SK-N-SH treated with all-trans-retinoic acid at 6 μM for 48 hours (cell line): Measurements from ENCODE around the gene PBX1.

ENCODE experiments used
- ARNTL ChIP-seq: fragments of 450-650 bp; formaldehyde crosslinking; IDR thresholded peaks from 2 replicates; pipeline ENCODE4 v1.5.0; 2020; ENCODE audit warnings: low read depth, mild to moderate bottlenecking, moderate library complexity, borderline replicate concordance
- CREB5 ChIP-seq: fragments of 250-450 bp; sonication (Bioruptor Pico); IDR thresholded peaks from 2 replicates; pipeline ENCODE4 v1.5.1; 2020; ENCODE audit warnings: low read depth, mild to moderate bottlenecking, moderate library complexity

- TF ChIP-seq CREB5 (CRISPR knock-in tag) (no peak), ARNTL (no peak)
These were observed 221.9 kb downstream of the PBX1 start for GRCh38 chr1:164780863-164781262.
